ENCODE results near the gene LMF1.
"Not testable (repeated sequence)": the region's sequence is repeated elsewhere in the genome, so short reads cannot be mapped to it uniquely, and the experiment has no call there.

LMF1 gene

GRCh38 chr16:873243-873661 is 97.5 kb downstream of the LMF1 start:
- DNase-seq: no peak

- DNase-seq: no peak
Measured at GRCh38 chr16:872436-873242, 98.1 kb downstream of the LMF1 start.

- no peak for DNase-seq
Measured at GRCh38 chr16:871562-872345, 99.0 kb downstream of the LMF1 start.

- no peak for DNase-seq
Measured at GRCh38 chr16:870856-871561, 99.8 kb downstream of the LMF1 start.

GRCh38 chr16:869823-870641 is 100.8 kb downstream of the LMF1 start:
- no peak for DNase-seq

GRCh38 chr16:868846-869822 is 101.7 kb downstream of the LMF1 start:
- no peak for DNase-seq

- DNase-seq: no peak
Measured at GRCh38 chr16:868386-868755, 102.4 kb downstream of the LMF1 start.

- peak in 5 of 51 donors; percentile 20 to 48 (median 27) for DNase-seq
Measured at GRCh38 chr16:867421-868385, 103.1 kb downstream of the LMF1 start.

- DNase-seq: no peak
Measured at GRCh38 chr16:866252-866896, 104.4 kb downstream of the LMF1 start.

- no peak for DNase-seq
Measured at GRCh38 chr16:865026-865425, 105.8 kb downstream of the LMF1 start.

- no peak for DNase-seq
Measured at GRCh38 chr16:861446-861845, 109.3 kb downstream of the LMF1 start.

- DNase-seq: no peak
Measured at GRCh38 chr16:860891-861290, 109.9 kb downstream of the LMF1 start.

- DNase-seq: not testable (repeated sequence)
Measured at GRCh38 chr16:858971-859370, 111.8 kb downstream of the LMF1 start.

GRCh38 chr16:858441-858840 is 112.3 kb downstream of the LMF1 start:
- DNase-seq: not testable (repeated sequence)

GRCh38 chr16:856811-857210 is 114.0 kb downstream of the LMF1 start:
- no peak for DNase-seq

GRCh38 chr16:856101-856500 is 114.7 kb downstream of the LMF1 start:
- DNase-seq: no peak

- no peak for DNase-seq
Measured at GRCh38 chr16:855471-855870, 115.3 kb downstream of the LMF1 start.

- no peak for DNase-seq
Measured at GRCh38 chr16:854808-855410, 115.9 kb downstream of the LMF1 start.

Measured in hypothalamus (tissue), 51 donors.